Activated CD4-positive, alpha-beta memory T cell treated with anti-CD3 and anti-CD28 coated beads for 36 hours (primary cell): Measurements from ENCODE around the gene WWC1. TPM values are rescaled to one million over a fixed set of nuclear protein-coding genes. Genes with fewer than 3 reads are reported as not detected.

Experiments
- CTCF ChIA-PET: fragments of 350-600 bp; sonication (Branson Sonifier 250); formaldehyde crosslinking; loops from one replicate; lab custom pipeline; 2021; ENCODE audit warnings: antibody characterized with exemption, inconsistent platforms; lab: Charles Lee
- POLR2A ChIA-PET: fragments of 350-600 bp; sonication (Branson Sonifier 250); formaldehyde crosslinking; loops from one replicate; lab custom pipeline; 2021; ENCODE audit warnings: antibody characterized with exemption; lab: Charles Lee
- DNase-seq: peaks from one replicate; pipeline ENCODE4 v3.0.0-alpha.2; 2020
- H3K27ac Mint-ChIP-seq: one replicate; pipeline ENCODE4 v1.8.0; 2021; ENCODE audit warnings: mixed read lengths
- H3K27me3 Mint-ChIP-seq: one replicate; pipeline ENCODE4 v1.8.0; 2021; ENCODE audit warnings: mixed read lengths
- H3K36me3 Mint-ChIP-seq: one replicate; pipeline ENCODE4 v1.8.0; 2021; ENCODE audit warnings: mixed read lengths
- H3K4me1 Mint-ChIP-seq: one replicate; pipeline ENCODE4 v1.8.0; 2021; ENCODE audit warnings: low read depth, mixed read lengths
- H3K4me3 Mint-ChIP-seq: one replicate; pipeline ENCODE4 v1.8.0; 2021; ENCODE audit warnings: mild to moderate bottlenecking, mixed read lengths
- H3K9me3 Mint-ChIP-seq: one replicate; pipeline ENCODE4 v1.8.0; 2021; ENCODE audit warnings: mixed read lengths
- intact Hi-C: fragments of 100-400 bp; cut with micrococcal nuclease; formaldehyde crosslinking; loops from one replicate; pipeline ENCODE4 v1.15.1; 2023
- total RNA-seq, 2 experiments: library from RNA; stranded (reverse); gene quantifications; one replicate each; pipeline ENCODE4 v1.2.3, GENCODE V29; 2021

The WWC1 gene
- total RNA-seq, 2 experiments from 2014 or later: 0.82 to 1.3 TPM

- Mint-ChIP-seq H3K4me3 (no peak overlapping the region), H3K4me1 (peaks cover 19% of the 10 kb centered on the region), H3K27ac (no peak overlapping the region), H3K27me3 (no peaks in the 10 kb centered on the region), H3K36me3 (peaks cover 10% of the 10 kb centered on the region), H3K9me3 (peaks cover 8% of the 10 kb centered on the region)
- intact Hi-C loops: no loop called here
- DNase-seq: no peak
- POLR2A ChIA-PET: no interaction called here
- CTCF ChIA-PET: no interaction called here
Observed at GRCh38 chr5:168382421-168382820, 91.0 kb downstream of the WWC1 start.

GRCh38 chr5:168390491-168390890 is 99.0 kb downstream of the WWC1 start:
- peaks cover 12% of the 10 kb centered on the region for H3K9me3 Mint-ChIP-seq
- H3K36me3 Mint-ChIP-seq: peaks cover 10% of the 10 kb centered on the region
- POLR2A ChIA-PET: no interaction called here
- CTCF ChIA-PET: no interaction called here
- no peak for DNase-seq
- intact Hi-C loops: no loop called here
- H3K4me3 Mint-ChIP-seq: no peak overlapping the region
- no peak overlapping the region for H3K27ac Mint-ChIP-seq
- H3K4me1 Mint-ChIP-seq: no peaks in the 10 kb centered on the region
- H3K27me3 Mint-ChIP-seq: no peaks in the 10 kb centered on the region

- no peaks in the 10 kb centered on the region for H3K27me3 Mint-ChIP-seq
- peaks cover 7% of the 10 kb centered on the region for H3K36me3 Mint-ChIP-seq
- H3K9me3 Mint-ChIP-seq: peaks cover 11% of the 10 kb centered on the region
- no peak overlapping the region for H3K4me3 Mint-ChIP-seq
- no peak overlapping the region for H3K27ac Mint-ChIP-seq
- intact Hi-C loops: no loop called here
- POLR2A ChIA-PET: no interaction called here
- no peaks in the 10 kb centered on the region for H3K4me1 Mint-ChIP-seq
- no peak for DNase-seq
- CTCF ChIA-PET: no interaction called here
Observed at GRCh38 chr5:168393773-168394172, 102.3 kb downstream of the WWC1 start.

GRCh38 chr5:168400429-168401220 is 109.2 kb downstream of the WWC1 start:
- Mint-ChIP-seq H3K9me3 (no peaks in the 10 kb centered on the region), H3K36me3 (no peaks in the 10 kb centered on the region), H3K4me3 (no peak overlapping the region), H3K27me3 (no peaks in the 10 kb centered on the region), H3K27ac (no peak overlapping the region), H3K4me1 (no peaks in the 10 kb centered on the region)
- ChIA-PET CTCF (no interaction called here), POLR2A (no interaction called here)
- intact Hi-C loops: no loop called here
- no peak for DNase-seq

- DNase-seq: no peak
- intact Hi-C loops: no loop called here
- H3K36me3 Mint-ChIP-seq: no peaks in the 10 kb centered on the region
- no peaks in the 10 kb centered on the region for H3K27me3 Mint-ChIP-seq
- no peak overlapping the region for H3K4me3 Mint-ChIP-seq
- H3K9me3 Mint-ChIP-seq: no peaks in the 10 kb centered on the region
- ChIA-PET CTCF (no interaction called here), POLR2A (no interaction called here)
- no peak overlapping the region for H3K27ac Mint-ChIP-seq
- H3K4me1 Mint-ChIP-seq: no peaks in the 10 kb centered on the region
Observed at GRCh38 chr5:168401226-168401625, 109.8 kb downstream of the WWC1 start.

- ChIA-PET CTCF (interaction anchor here (0.7 to 1.1 kb wide), 2 partner anchors 133 to 545 kb away, joined by 3 read pairs; no protein-coding TSS in a partner anchor), POLR2A (no interaction called here)
- no peaks in the 10 kb centered on the region for H3K27me3 Mint-ChIP-seq
- no peak overlapping the region for H3K27ac Mint-ChIP-seq
- H3K36me3 Mint-ChIP-seq: no peaks in the 10 kb centered on the region
- intact Hi-C loops: no loop called here
- no peak for DNase-seq
- H3K4me3 Mint-ChIP-seq: no peak overlapping the region
- no peaks in the 10 kb centered on the region for H3K4me1 Mint-ChIP-seq
- H3K9me3 Mint-ChIP-seq: no peaks in the 10 kb centered on the region
Observed at GRCh38 chr5:168401880-168402279, 110.4 kb downstream of the WWC1 start.

GRCh38 chr5:168404365-168404764 is 112.9 kb downstream of the WWC1 start:
- H3K27ac Mint-ChIP-seq: no peak overlapping the region
- no peaks in the 10 kb centered on the region for H3K36me3 Mint-ChIP-seq
- no peaks in the 10 kb centered on the region for H3K9me3 Mint-ChIP-seq
- CTCF ChIA-PET: no interaction called here
- H3K27me3 Mint-ChIP-seq: no peaks in the 10 kb centered on the region
- peaks cover 10% of the 10 kb centered on the region for H3K4me1 Mint-ChIP-seq
- H3K4me3 Mint-ChIP-seq: no peak overlapping the region
- intact Hi-C loops: no loop called here
- DNase-seq: no peak
- POLR2A ChIA-PET: no interaction called here

GRCh38 chr5:168407211-168407610 is 115.8 kb downstream of the WWC1 start:
- no peaks in the 10 kb centered on the region for H3K9me3 Mint-ChIP-seq
- H3K4me3 Mint-ChIP-seq: no peak overlapping the region
- peaks cover 23% of the 10 kb centered on the region for H3K4me1 Mint-ChIP-seq
- POLR2A ChIA-PET: no interaction called here
- no peak overlapping the region for H3K27ac Mint-ChIP-seq
- intact Hi-C loops: loop anchor here (5.0 kb wide), 1 partner anchor 120 kb away; no protein-coding TSS in a partner anchor
- CTCF ChIA-PET: interaction anchor here (0.8 kb wide), 1 partner anchor 98 kb away, joined by 4 read pairs; no protein-coding TSS in a partner anchor
- peaks cover 3% of the 10 kb centered on the region for H3K36me3 Mint-ChIP-seq
- DNase-seq: no peak
- H3K27me3 Mint-ChIP-seq: peaks cover 6% of the 10 kb centered on the region

GRCh38 chr5:168408561-168409305 is 117.3 kb downstream of the WWC1 start:
- Mint-ChIP-seq H3K27me3 (peaks cover 6% of the 10 kb centered on the region), H3K27ac (no peak overlapping the region), H3K4me1 (peaks cover 23% of the 10 kb centered on the region), H3K4me3 (no peak overlapping the region), H3K36me3 (peaks cover 3% of the 10 kb centered on the region), H3K9me3 (no peaks in the 10 kb centered on the region)
- intact Hi-C loops: loop anchor here (5.0 kb wide), 1 partner anchor 121 kb away; no protein-coding TSS in a partner anchor
- ChIA-PET POLR2A (no interaction called here), CTCF (interaction anchor here (1.2 to 1.9 kb wide), 2 partner anchors 117 to 139 kb away, joined by 5 to 6 read pairs; partner anchors contain the start of gene WWC1)
- no peak for DNase-seq

- Mint-ChIP-seq H3K27ac (no peak overlapping the region), H3K36me3 (peaks cover 3% of the 10 kb centered on the region), H3K4me3 (peak overlapping the region; percentile 13), H3K9me3 (no peaks in the 10 kb centered on the region), H3K4me1 (peaks cover 23% of the 10 kb centered on the region), H3K27me3 (peaks cover 6% of the 10 kb centered on the region)
- intact Hi-C loops: loop anchor here (1.0 to 5.0 kb wide), 2 partner anchors 123 to 182 kb away; no protein-coding TSS in a partner anchor
- ChIA-PET POLR2A (no interaction called here), CTCF (interaction anchor here (1.2 to 1.9 kb wide), 2 partner anchors 118 to 140 kb away, joined by 5 to 6 read pairs; partner anchors contain the start of gene WWC1)
- DNase-seq: peak; percentile 61
Observed at GRCh38 chr5:168409591-168410458, 118.4 kb downstream of the WWC1 start.

GRCh38 chr5:168411871-168412270 is 120.4 kb downstream of the WWC1 start:
- POLR2A ChIA-PET: no interaction called here
- no peak overlapping the region for H3K27ac Mint-ChIP-seq
- peaks cover 3% of the 10 kb centered on the region for H3K36me3 Mint-ChIP-seq
- H3K9me3 Mint-ChIP-seq: no peaks in the 10 kb centered on the region
- DNase-seq: no peak
- CTCF ChIA-PET: interaction anchor here (1.2 kb wide), 1 partner anchor 10 kb away, joined by 3 read pairs; no protein-coding TSS in a partner anchor
- peaks cover 6% of the 10 kb centered on the region for H3K27me3 Mint-ChIP-seq
- no peak overlapping the region for H3K4me3 Mint-ChIP-seq
- intact Hi-C loops: no loop called here
- H3K4me1 Mint-ChIP-seq: peaks cover 23% of the 10 kb centered on the region
